22Rv1 (cell line): Measurements from ENCODE around the gene MLLT3.

Experiments
- CTCF ChIP-seq: fragments of 450-650 bp; IDR thresholded peaks from 2 replicates; pipeline ENCODE4 v1.5.1; 2017; ENCODE audit warnings: mild to moderate bottlenecking
- ZFX ChIP-seq: fragments of 450-650 bp; IDR thresholded peaks from 2 replicates; pipeline ENCODE4 v1.6.1; 2017; ENCODE audit warnings: antibody characterized with exemption, borderline replicate concordance

- TF ChIP-seq CTCF (no peak), ZFX (no peak)
Observed at GRCh38 chr9:20302197-20302596, 320.1 kb downstream of the MLLT3 start.
